ENCODE data around the gene SGSM2.
A peak's percentile ranks its signal among the peaks of the same experiment; 100 is the strongest.

The SGSM2 gene

DNA sequence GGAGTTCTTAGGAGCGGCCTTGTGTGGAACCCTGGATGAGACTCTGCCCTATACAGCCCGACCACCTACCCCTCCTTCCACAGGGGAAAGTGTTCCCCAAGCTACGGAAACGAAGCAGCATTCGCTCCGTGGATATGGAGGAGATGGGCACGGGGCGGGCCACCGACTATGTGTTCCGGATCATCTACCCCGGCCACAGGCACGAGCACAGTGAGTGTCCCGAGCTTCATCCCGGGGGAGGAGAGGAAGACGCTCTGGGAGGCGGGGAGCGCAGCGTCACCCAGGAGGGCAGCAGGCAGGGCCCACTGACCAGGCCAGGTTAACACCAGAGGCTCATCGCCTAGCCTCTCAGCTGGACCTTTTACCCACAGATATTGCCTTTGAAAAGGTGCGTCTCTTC lies 27.8 kb downstream of the SGSM2 start:
- TF ChIP-seq, protein P1, sequence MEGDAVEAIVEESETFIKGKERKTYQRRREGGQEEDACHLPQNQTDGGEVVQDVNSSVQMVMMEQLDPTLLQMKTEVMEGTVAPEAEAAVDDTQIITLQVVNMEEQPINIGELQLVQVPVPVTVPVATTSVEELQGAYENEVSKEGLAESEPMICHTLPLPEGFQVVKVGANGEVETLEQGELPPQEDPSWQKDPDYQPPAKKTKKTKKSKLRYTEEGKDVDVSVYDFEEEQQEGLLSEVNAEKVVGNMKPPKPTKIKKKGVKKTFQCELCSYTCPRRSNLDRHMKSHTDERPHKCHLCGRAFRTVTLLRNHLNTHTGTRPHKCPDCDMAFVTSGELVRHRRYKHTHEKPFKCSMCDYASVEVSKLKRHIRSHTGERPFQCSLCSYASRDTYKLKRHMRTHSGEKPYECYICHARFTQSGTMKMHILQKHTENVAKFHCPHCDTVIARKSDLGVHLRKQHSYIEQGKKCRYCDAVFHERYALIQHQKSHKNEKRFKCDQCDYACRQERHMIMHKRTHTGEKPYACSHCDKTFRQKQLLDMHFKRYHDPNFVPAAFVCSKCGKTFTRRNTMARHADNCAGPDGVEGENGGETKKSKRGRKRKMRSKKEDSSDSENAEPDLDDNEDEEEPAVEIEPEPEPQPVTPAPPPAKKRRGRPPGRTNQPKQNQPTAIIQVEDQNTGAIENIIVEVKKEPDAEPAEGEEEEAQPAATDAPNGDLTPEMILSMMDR (IDR thresholded peaks at IDR 0.05; ENCODE audit: low read depth, low read length, missing control alignments): no peak
- DNase-seq (ENCODE audit: extremely low read depth, low read depth): no peak

DNA sequence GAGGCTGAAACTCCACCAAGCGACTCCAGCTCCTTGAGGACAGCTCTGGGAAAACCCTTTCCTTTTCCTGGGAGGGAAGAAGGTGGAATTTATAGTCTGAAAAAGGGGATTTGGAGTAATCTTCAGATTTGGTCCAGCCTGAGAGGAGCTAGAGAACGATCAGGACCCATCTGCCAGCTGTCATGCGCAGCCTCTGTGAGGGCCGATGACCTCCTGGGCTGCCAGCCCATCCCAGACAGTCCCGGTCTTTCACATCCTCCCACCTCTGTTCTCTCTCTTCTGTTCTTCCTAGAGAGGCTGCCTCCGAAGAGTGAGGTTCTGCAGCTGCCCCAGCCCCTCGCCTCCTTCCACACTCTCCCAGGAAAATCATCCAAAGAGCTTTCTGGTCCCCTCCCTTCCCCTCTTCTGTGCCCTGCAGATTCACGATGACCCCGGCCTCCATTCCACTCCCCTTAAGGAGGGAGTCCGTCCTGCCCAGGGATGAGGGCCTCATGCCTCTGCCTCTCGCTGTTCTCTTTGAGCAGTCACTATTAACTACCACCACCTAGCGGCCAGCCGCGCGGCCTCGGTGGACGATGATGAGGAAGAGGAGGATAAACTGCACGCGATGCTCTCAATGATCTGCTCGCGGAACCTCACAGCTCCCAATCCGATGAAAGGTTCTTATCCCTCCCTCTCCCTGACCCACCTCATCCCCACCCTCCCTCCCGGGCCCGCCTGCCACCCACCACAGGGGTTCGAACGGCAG lies 29.6 kb downstream of the SGSM2 start:
- no peak for DNase-seq (ENCODE audit: extremely low read depth, low read depth)
- TF ChIP-seq, protein P1 (IDR thresholded peaks at IDR 0.05; ENCODE audit: low read depth, low read length, missing control alignments): peak; percentile 25
- H3K4me3 ChIP-seq (replicated peaks; ENCODE audit: low read depth, low read length): no peak overlapping the region

More for the DNA sequence above, 27.8 kb downstream of the SGSM2 start:
- H3K4me3 ChIP-seq (replicated peaks; ENCODE audit: low read depth, low read length): no peak overlapping the region

DNA sequence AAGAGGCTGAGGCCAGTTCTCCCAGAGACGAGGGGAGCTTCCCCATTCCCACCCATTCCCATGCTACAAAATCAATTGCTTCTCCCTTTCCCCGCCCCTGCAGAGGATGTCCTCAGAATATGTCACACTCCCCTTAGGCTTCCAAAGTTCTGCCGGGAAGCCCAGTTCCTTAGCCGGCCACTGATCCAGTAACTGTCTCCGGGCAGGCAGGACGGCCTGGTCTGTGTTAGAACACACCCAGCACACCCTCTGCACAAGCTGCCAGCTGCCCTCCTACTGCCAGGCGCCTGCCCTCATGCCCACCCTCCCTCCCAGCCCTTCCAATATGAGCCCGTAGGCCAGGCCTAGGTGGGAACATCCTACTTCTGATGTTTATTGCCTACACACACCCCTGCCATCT lies 31.1 kb downstream of the SGSM2 start:
- no peak overlapping the region for H3K4me3 ChIP-seq (replicated peaks; ENCODE audit: low read depth, low read length)
- no peak for DNase-seq (ENCODE audit: extremely low read depth, low read depth)
- TF ChIP-seq, protein P1 (IDR thresholded peaks at IDR 0.05; ENCODE audit: low read depth, low read length, missing control alignments): no peak

DNA sequence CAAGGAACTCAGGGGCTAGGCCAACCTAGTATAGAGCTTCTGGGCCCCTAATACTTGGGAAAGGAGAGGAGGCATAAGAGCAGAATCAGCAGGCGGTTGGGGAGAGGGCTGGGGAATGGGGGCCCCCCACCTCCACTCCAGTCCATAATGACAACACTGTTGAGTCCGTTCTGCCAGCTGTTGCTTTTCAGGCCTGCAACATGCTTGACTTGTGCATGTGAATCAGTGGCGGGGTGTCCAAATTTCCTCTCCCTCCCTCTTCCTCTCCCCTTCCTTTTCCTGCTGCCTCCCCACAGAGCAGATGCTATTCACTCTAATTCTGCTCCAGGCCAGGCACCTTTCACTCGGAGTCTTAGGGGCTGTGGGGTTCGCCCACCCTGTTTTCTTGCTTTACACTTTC lies 31.7 kb downstream of the SGSM2 start:
- H3K4me3 ChIP-seq (replicated peaks; ENCODE audit: low read depth, low read length): no peak overlapping the region
- TF ChIP-seq, protein P1 (IDR thresholded peaks at IDR 0.05; ENCODE audit: low read depth, low read length, missing control alignments): no peak
- no peak for DNase-seq (ENCODE audit: extremely low read depth, low read depth)

DNA sequence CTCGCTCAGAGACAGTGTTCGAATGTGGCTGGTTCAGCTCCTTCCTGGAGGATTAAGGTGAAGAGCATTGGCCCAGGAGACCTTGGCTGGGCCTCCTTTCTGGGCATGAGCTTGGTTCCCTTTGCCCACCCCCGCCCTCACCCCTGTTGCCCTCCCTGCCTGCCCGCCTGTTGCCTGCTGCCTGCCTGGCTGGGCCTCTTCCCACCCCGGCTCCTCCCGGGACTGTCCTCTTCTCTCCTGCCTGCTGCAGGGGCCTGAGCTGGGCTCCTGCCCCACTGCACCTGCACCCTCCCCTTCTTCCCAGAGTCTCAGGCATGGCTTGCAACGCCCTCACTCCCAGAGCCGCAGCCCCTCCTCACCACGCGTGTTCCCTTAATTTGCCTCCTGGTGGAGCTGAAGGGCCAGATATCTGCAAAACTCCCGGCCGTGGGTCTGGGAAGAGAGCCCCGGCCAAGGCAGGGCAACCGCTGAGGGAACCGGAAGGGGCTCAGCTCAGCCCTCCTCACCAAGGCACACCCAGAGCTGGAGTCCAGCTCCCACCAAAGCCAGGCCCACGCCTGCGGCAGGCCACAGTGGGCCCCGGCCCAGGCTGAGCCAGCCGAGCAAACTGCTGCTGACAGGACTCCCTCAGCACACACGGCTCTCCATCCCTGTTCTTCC lies 32.4 kb downstream of the SGSM2 start:
- TF ChIP-seq, protein P1 (IDR thresholded peaks at IDR 0.05; ENCODE audit: low read depth, low read length, missing control alignments): no peak
- H3K4me3 ChIP-seq (replicated peaks; ENCODE audit: low read depth, low read length): no peak overlapping the region
- no peak for DNase-seq (ENCODE audit: extremely low read depth, low read depth)

DNA sequence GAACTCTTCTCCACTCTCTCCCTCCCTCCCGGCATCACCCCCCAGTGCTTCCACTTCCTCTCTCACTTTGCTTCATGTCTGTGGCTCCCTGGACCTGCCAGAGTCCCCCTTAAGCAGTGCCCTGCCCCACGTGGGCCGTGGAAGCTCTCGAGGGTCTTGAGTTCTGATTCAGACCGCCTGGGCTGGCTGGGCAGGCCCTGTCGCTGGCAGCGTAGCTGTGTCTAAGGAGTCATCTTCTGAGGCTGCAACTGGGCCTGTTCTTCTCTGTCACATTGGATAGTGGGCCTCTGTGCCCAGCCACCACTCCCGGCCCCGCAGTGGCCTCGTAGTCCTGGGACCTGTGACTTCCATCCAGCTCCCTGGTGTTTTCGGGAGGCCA lies 32.9 kb downstream of the SGSM2 start:
- TF ChIP-seq, protein P1 (IDR thresholded peaks at IDR 0.05; ENCODE audit: low read depth, low read length, missing control alignments): no peak
- H3K4me3 ChIP-seq (replicated peaks; ENCODE audit: low read depth, low read length): no peak overlapping the region
- no peak for DNase-seq (ENCODE audit: extremely low read depth, low read depth)
